K562 (cell line): Measurements from ENCODE around the gene VAMP8. TPM values are rescaled to one million over a fixed set of nuclear protein-coding genes. Genes with fewer than 3 reads are reported as not detected.

Experiments
- CHD7 ChIP-seq: fragments of 200-600 bp; sonication (generic); IDR thresholded peaks from one replicate; pipeline ENCODE4 v1.6.1; 2012; ENCODE audit warnings: mild to moderate bottlenecking, low read depth, low read length, inconsistent platforms
- E2F4 ChIP-seq: sonication (generic); formaldehyde crosslinking; IDR thresholded peaks from 2 replicates; pipeline ENCODE4 v1.8.0; 2022; ENCODE audit warnings: mild to moderate bottlenecking, low read depth, missing genetic modification reagents
- NBN ChIP-seq: fragments of 450-650 bp; IDR thresholded peaks from 2 replicates; pipeline ENCODE4 v1.6.1; 2016; ENCODE audit warnings: low read depth, mild to moderate bottlenecking
- NCOA4 ChIP-seq: fragments of 450-650 bp; IDR thresholded peaks from 2 replicates; pipeline ENCODE4 v1.6.1; 2018; ENCODE audit warnings: mild to moderate bottlenecking; ENCODE audit not compliant: partially characterized antibody
- NEUROD1 ChIP-seq: fragments of 150-350 bp; IDR thresholded peaks from 2 replicates; pipeline ENCODE4 v1.6.1; 2014; ENCODE audit warnings: borderline replicate concordance, low read length, low read depth; ENCODE audit not compliant: partially characterized antibody
- TFAP4 ChIP-seq: sonication (generic); formaldehyde crosslinking; IDR thresholded peaks from 2 replicates; pipeline ENCODE4 v1.8.0; 2022; ENCODE audit warnings: missing genetic modification reagents, mild to moderate bottlenecking, moderate library complexity, borderline replicate concordance
- ZMIZ1 ChIP-seq, 2 experiments: fragments of 150-350 bp in 1 of 2; IDR thresholded peaks; 2 replicates each; pipeline ENCODE4 v1.6.1; 2012 to 2016; ENCODE audit warnings: low read depth in 2 of 2, low read length in 2 of 2, mild to moderate bottlenecking in 1 of 2, moderate library complexity in 1 of 2
- polyA plus RNA-seq, 8 experiments: library from polyadenylated mRNA; depleted of rRNA in 4 of 8; stranded (reverse) in 5 of 8; unstranded in 3 of 8; fragments of >200 nt; fragmentation: Nextera tagmentation in 2 of 8; fragmentation: Illumina TruSeq in 1 of 8; extraction: Ambion mirVana in 2 of 8; extraction: Trizol in 1 of 8; gene quantifications; 2 replicates each; pipeline versions ENCODE4 v1.2.1 to v1.2.3, GENCODE V29; 2011 to 2014; ENCODE audit warnings: inconsistent platforms in 1 of 8, missing spikeins in 1 of 8
- total RNA-seq, 7 experiments: library from RNA; depleted of rRNA in 6 of 7; stranded (reverse); fragments of >200 nt in 6 of 7; fragmentation: Illumina TruSeq in 2 of 7; extraction: Trizol in 2 of 7; gene quantifications; 2 replicates each; pipeline versions ENCODE4 v1.2.1 to v1.2.3, GENCODE V29; 2011 to 2021; ENCODE audit warnings: low replicate concordance in 1 of 7

Gene VAMP8
- total and polyA plus RNA-seq, 9 of the 15 experiments (the other 6 are each of a cell fraction or from before 2014, with no cell fraction given) = 107 to 571 (median 248) TPM

GRCh38 chr2:85584857-85585780 is 7.7 kb downstream of the VAMP8 start (continued):
- TF ChIP-seq NBN (no peak; the same call in 1 of the 2 replicates), ZMIZ1 (IDR thresholded peaks at IDR 0.05; ENCODE audit: low read depth in 2 of 2, low read length in 2 of 2) (0 out of 4 replicates have a peak, but pooled peaks of 1 of the 2 experiments have one; percentile 41), E2F4 (CRISPR knock-in tag) (no peak), CHD7 (no peak), TFAP4 (CRISPR knock-in tag) (peak; percentile 67; the same call in 1 of the 2 replicates), NEUROD1 (peak; percentile 60), NCOA4 (no peak)
